ENCODE results near the gene NTMT1.

Gene NTMT1

GRCh38 chr9:129637673-129638439, 11.9 kb downstream of the NTMT1 start:
- DNase-seq: no peak

DNA sequence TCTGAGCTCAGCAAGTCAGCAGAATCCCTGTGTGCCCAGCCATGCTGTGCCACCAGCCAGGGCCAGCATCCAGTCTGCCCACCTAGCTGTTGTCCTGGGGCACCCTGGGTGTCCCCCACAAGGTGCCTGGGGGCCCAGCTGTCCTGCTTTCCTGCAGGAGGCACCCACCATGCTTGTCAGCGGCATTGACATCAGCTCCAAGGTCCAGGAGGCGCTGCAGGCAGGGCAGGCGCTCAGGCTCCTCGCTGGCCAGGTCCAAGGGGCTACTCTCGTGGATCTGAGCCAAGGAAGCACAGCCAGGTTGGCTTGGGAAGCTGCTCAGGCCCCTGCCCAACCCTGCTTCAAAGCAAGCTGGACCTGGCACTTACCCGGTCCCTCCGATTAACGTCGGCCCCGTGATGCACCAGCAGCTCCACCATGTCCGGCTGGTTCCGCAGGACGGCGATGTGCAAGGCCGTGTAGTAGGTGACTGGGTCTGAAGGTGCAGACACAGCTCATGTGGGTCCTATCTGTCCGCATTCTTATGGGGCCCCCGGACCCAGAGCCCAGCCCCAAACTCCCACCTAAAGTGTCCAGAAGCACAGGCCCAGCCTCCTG, 13.2 kb downstream of the NTMT1 start:
- DNase-seq: no peak

DNA sequence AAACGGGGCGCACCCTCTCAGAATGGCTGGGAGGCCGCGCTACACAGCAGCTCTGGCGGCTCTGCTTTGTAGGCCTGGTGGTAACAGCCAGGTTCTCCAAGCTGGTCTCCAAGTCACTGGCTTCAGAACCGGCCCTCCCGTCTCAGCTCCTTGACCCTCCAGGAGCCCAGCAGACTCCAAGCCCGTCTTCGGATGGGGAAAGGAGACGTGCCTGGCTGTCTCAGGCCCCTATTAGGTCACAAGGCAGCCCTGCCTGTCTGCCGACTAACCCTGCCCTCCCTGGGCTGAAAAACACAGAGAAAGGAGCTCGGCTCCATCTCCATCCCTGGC, 13.8 kb downstream of the NTMT1 start:
- no peak for DNase-seq

DNA sequence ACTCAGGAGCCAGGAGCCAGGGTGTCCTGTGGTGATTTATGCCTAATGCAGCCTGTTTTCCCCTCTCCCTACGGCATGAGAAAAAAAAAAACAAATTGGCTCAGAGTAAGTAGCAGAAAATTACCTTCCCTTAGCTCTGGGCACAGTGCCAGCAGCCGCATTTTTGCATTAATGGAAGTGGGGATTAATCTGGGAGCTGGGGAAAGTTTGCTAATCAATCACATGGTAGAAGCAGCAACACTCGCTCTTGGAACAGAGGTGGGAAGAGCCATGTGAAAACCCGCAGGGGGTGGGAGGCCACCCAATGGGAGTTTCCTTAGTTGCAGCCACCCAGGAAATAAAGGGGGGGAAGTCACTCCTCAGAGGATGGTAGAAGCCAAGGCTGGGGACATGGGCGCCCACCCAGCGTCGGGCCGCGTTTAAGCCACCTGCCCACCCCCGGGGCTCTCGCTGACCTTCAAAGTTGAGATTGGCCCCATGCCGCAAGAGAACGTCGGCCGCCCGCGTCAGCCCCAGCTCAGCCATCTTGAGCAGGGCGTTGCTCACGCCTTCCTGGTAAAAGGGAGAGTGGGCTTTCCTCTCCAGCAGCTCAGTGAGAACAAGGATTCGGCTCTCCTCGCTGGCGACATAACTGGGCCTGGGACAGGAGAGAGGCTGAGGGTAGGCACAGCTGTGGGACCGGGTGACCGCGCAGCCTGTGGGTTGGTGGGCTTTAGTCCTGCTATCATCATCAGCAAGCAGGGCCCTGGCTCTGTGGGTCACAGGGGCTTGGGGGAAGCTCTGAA, 14.3 kb downstream of the NTMT1 start:
- DNase-seq: no peak

DNA sequence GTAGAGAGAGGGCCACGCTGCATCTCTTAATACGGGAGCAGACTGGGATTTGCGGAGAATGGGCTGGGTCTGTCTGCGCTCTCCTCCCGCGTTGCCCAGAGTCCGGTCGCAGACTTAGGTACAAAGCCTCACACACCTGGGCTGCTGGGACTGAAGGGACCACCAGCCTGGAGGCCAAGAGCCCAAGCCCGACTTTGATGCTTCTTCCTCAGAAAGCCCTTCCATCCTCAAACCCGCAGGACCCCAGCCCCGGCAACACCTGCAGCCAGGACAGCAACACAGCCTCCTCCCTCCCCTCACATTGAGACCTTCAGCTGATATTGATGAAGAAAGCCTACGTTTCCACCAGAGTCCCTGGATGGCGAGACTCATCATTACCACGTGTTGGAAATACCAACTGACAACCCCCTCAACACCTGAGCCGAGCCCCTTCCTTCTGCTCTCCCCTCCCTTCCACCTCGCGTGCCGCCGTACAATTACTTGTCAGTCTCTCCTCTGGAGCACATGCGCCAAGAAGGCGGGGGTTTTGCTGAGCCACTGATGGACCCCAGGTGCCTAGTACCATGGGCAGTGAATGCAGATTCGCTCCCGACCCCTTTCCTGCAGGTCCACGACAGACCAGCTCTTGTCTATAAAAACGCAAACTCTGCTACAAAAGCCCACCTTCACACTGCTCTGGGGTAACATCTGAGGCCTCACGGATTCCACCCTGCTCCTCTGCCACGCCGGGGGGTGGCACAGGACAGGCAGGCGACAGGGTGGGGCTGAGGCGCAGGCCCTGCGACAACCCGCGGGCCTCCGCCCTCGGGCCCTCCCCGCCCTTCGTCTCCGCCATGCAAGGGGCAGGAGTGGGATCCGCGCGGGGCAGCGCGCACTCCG, 15.1 kb downstream of the NTMT1 start:
- no peak for DNase-seq

DNA sequence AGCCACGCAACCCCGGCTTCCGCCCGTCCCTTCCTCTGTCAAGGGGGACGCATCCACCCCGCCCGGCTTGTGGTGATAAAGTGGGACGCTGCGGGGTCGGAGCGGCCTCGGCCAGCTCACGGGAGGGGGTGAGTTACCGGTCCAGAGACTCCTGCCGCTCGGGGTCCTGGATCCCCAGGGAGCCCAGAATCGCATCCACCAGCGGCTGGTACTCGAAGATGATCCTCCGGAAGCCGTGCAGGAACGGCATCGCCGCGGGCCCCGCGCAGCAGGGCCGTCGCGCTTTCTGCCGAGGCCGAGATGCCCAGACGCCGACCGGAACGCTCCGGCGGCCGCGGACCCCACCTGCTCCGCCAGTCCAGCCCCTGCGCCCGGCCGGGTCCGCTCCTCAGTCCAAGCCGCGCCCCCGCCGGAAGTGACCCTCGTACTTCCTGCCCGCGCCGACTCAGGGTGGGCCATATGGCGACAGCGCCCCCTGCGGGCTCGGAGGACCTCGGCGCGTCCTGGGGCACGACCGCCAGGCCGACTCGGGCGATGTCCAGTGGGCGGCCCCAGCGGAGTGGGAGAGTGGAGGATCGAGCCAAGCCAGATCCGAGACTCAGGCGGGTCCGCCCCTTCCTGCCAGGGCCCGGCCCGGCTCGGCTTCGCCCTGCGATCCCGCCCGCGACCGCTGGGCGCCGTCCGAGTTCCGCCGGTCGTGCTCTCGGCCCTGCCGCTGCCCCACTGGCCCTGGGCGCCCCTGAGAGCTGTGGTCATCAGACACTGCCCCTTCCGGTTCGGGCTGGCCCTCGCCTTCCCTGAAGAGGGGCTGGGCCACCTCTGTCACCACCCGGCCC, 16.0 kb downstream of the NTMT1 start, which contains the start of gene ASB6:
ASB6 (minus strand) TSS at position 402 of the 836 bp plus-strand sequence; CDS start at position 250, 152 bp downstream.
- peak; percentile 99 for DNase-seq

DNA sequence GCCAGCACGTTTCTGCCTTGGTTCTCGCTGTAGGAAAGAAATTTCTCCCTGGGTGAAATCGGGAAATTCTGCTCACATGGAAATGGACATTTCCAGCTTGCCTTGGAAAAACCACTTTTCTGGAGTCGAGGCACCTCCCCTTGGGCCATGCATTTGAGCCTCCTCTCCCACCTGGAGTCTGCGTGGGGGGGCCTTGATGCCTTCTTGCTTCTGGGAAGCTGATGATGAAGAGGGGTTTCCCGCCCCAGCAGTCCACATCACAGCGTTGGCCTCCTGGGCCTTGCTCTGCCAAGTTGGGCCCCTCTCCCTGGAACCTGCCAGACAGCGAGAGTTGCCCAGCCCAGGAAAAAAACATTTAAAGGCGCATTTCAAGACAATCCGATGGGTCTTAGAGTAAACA, 17.7 kb downstream of the NTMT1 start:
- no peak for DNase-seq

DNA sequence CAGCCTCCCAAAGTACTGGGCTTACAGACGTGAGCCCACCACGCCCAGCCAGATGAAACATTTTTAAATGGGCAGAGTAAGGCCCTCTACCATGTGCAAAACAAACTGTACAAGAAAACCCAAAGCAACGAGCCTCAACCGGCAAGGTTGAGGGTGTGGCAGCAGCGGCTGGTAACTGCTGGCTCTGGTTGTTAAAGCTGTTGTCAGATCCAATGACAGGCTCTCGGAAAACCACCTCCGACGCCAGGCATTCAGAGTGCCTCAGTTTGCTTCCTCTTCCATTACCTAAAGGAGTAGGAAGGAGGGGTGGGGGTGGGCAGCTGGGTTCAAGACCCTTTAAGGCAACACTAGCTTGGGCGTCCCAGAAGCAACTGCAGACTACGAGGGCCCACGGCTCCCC, 18.4 kb downstream of the NTMT1 start:
- DNase-seq: no peak

DNA sequence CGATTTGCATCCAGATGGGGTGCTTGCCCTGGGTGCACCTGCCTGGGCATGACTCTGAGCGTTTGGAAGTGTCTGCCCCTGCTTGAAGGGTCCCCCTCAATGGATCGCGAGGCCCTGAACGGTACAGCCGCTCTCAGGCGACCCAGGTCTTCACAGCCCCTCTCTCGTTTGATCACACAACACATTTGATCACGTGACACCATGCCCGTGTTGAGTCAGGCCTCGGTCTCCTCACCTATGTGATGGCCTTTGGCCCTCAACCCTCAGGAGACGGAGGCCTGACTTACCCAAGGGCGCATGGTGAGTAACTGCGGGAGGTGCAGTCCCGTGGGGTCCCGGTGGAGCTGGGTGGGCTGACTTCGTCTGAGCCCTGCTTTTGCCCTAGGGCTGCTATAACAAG, 18.9 kb downstream of the NTMT1 start:
- no peak for DNase-seq

DNA sequence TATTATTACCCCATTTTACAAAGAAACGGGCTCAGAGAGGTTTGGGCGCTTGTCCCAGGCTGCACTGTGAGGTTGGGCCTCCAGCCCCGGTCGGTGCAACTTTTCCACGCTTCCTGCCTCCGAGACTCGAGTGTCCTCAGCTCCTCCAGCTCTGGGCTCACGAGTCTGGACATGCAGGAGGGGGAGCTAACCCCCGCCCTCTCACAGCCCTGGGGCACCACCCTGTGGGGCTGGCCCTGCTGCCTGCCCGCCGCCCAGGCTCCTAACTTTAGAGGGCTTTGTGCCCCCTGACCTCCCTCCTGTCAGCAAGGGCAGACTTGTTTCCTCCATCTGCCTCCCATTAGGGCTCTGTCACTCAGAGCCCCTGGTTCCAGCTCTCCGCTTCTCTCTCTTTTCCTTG, 20.3 kb downstream of the NTMT1 start:
- no peak for DNase-seq

DNA sequence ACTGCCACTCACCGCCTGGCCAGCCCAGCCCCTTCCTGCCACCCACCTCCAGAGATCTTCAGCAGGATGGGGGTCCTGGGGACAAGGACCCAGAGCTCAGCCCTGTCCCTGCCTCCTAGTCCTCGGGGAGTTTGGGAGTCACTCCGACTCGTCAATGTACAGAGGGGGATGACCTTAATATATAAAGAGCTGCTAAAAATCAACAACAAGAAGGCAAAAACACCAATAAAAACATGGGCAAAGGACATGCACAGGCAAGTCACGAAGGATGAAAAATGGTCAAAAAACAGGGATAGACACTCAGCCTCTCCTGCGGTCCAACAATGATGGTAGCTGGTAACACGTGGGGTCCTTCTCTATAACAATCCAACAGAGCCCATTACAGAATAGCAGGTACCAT, 20.7 kb downstream of the NTMT1 start:
- no peak for DNase-seq

- no peak for DNase-seq
Measured at GRCh38 chr9:129647635-129648034, 21.7 kb downstream of the NTMT1 start.

DNA sequence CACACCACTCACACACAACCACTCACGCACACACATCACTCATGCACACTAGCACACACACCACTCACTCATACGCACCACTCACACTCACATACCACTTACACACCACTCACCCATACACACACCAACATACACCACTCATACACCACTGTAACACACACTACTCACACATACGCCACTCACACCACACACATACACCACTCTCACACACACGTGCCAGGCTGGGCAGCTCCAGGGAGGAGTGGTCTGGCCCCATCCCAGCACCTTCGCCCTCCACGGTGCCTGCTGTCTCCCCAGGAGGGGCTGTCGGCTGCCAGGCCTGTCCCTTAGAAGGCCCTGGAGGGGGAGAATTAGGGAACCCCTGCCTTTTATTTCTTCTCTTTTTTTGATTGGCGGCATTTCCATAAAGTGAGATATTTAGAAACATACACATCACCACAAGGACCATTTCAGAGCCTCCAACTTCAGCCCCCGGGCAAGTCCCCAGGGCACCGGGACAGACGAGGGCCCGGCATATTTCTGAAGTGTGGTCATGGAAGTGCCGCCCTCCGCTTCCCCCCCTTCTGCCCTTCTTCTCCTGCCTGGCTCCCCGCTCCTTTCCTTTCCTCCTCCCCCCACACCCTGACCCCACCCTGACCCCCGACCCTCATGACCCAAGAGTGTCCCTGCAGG, 22.3 kb downstream of the NTMT1 start:
- no peak for DNase-seq

DNA sequence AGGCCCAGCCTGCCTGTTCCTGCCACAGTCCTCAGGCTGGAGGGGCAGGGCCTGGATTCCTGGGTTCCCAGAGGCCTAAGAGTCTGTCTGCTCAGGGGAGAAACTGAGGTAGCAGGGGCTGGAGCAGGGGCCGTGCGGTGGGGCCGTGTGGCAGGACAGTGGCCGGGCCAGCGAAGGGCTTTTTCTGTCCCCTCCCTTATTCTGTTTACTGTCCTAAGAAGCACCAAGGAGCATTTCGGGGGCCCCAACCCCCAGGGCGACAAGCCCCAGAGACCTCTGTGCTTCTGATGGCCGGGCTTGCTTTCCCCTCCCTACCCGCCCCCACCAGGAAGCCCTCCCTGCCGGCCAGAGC, 22.8 kb downstream of the NTMT1 start:
- no peak for DNase-seq

DNA sequence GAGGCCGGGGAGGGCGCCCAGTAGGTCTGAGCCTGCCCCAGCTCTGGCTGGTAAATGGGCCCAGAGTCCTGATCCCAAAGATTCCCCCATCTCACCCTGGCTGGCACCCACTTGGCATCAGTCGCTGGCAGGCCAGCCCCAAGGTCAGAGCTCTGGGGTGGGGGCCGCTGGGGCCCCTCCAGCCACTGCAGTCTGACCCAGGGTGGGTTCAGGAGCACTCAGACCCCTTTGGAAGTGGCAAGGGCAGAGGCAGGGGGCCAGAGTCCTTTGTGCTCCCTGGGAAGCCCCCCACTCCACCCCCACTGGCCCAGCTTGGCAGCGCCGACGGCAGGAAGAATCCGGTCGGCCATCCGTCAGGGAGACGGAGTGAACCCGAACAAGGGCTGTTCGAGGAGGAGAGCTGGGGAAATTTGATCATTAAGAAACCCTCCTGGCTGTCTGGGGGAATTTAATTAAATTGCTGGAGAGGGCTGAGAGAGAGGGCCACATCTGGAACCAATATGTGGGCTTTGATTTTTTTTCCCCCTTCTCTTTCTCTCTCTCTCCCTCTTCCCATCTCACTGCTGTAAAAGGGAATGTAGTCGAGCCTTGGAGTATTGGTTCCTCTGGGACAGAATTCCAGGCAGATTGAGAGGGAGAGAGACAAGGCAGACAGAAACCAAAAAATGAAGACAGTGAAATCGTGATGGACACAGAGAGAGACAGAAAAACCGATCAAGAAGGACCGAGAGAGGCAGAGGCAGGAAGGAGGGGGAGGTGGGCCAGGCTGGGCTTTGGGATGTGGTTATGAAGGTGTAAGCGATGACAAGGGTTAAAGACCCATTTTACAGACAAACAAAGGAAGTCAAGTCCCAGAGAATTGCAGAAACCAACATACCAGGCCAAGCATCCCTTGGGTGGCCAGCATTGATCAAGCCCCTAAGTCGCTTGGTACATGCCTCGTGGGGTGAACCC, 24.0 kb downstream of the NTMT1 start:
- no peak for DNase-seq

DNA sequence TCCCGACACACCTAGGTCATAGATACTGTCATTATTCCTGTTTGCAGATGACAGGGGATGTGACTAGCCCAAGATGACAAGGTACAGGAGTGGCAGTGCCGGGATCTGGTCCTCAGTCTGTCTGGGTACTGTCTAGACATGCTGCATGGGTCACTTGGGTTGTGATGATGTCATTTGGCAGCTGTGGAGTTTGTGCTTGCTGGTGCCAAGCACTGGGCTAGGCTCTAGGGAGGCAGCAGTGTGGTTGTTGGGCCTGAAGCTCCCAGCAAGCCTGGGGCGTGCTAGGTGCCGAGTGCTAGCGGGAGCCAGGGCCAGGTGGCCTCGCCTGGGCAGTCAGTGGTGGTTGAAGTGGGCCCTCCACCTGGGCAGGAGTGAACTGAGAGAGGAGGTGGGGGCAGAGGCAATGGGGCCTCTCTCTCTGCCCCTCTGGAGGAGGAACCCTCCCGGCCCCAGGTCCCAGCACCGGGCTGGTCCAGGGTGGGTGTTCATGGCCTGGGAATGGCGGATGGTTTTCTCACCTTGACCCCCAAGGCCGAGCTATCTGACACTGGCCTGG, 24.8 kb downstream of the NTMT1 start:
- no peak for DNase-seq

DNA sequence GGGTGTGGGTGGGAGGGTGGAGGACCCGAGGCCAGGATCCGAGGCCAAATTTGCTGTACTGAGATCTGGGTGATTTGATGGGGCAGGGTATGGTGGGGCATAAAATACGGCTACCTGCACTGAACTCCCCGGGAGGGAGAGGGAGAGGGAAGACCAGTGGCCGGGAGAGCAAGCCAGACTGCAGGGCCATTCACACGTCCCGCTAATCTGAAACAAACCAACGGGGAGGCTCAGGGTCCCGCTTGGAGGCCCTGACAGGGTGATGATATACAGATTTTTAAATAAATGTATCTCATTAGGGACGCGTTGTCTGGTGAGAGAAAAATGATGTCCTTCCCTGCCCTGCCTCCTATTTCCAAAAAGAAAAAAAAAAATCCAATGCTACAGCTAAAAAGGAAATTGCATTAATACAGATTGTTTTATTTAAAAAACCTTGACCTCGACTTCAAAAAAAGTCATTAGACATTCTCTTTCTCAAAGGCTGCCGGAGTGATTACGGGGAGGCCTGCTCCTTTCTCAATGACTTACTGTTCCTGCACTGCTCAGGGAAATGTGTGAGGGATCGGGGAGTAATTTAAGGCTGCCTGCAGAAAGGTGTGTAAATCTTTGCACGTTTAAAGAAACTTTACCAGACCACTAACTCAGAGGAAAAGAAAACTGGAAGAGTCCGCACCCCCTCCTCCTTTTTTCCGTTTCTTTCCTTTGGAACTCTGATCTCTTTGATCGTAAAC, 28.0 kb downstream of the NTMT1 start:
- DNase-seq: no peak

DNA sequence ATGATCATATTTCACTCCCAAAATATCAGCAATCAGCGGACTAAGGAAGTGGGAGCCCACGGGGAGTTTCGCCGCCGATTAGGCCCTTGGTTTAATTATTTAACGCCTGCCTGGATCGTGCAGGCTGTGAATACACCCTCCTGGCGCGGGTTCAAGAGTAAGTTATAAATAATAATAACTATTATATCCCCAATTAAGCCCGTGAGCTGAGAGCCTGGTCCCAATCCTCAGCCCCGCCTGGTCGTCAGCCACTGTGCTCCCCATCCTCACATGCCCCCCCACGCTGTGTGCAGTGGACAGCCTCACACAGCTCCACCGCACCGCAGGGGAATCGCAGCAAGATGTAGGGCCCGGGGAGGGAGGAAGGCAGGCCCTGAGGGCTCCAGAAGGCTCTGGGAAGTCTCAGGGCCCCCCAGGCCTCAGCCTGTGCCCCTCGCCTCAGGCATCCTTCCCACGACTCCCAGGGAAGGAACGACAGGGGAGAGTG, 28.6 kb downstream of the NTMT1 start:
- no peak for DNase-seq

GRCh38 chr9:129655154-129655553, 29.2 kb downstream of the NTMT1 start:
- DNase-seq: no peak
